Gastrocnemius medialis (tissue), 4 donors: Measurements from ENCODE around the gene TBX21. TPM values are rescaled to one million over a fixed set of nuclear protein-coding genes. Genes with fewer than 3 reads are reported as not detected.

Experiments used
- ATAC-seq, 2 donors: fragments of 150-250 bp; one replicate each; pipeline ENCODE4 v1.9.1; 2016
- DNase-seq, 2 donors: peaks; one replicate each; pipeline ENCODE4 v3.0.0-alpha.2; 2019
- H3K27ac ChIP-seq, 4 donors: fragments of 200-600 bp; sonication (generic); 1 replicate in 1 of 4; 2 replicates in 3 of 4; pipeline ENCODE4 v1.5.1; 2016 to 2018; ENCODE audit warnings: mild to moderate bottlenecking in 2 of 4, moderate library complexity in 1 of 4
- H3K27me3 ChIP-seq, 3 donors: fragments of 200-600 bp; sonication (generic) in 2 of 3; 1 replicate in 1 of 3; 2 replicates in 2 of 3; pipeline versions ENCODE4 v1.5.1 to v1.6.0; 2016 to 2019; ENCODE audit warnings: mild to moderate bottlenecking in 1 of 3, moderate library complexity in 1 of 3
- H3K36me3 ChIP-seq, 2 donors: fragments of 200-600 bp; sonication (generic) in 1 of 2; one replicate each; pipeline ENCODE4 v1.5.1; 2017 to 2018
- H3K4me1 ChIP-seq, 2 donors: fragments of 200-600 bp; sonication (generic) in 1 of 2; one replicate each; pipeline ENCODE4 v1.5.1; 2016 to 2017; ENCODE audit warnings: mild to moderate bottlenecking in 2 of 2
- H3K4me3 ChIP-seq, 4 donors: fragments of 200-600 bp; sonication (generic) in 3 of 4; 1 replicate in 1 of 4; 2 replicates in 3 of 4; pipeline ENCODE4 v1.5.1; 2016 to 2019; ENCODE audit warnings: mild to moderate bottlenecking in 2 of 4
- H3K9me3 ChIP-seq, 3 donors: fragments of 200-600 bp; sonication (generic) in 2 of 3; 1 replicate in 1 of 3; 2 replicates in 2 of 3; pipeline ENCODE4 v1.5.1; 2016 to 2019
- CTCF ChIP-seq, 5 experiments: fragments of 450-650 bp in 3 of 5; fragments of 200-600 bp in 2 of 5; sonication (generic) in 2 of 5; IDR thresholded peaks in 4 of 5; conservative IDR thresholded peaks in 1 of 5; 1 replicate in 4 of 5; 2 replicates in 1 of 5; pipeline ENCODE4 v1.5.1; 2016 to 2019; ENCODE audit warnings: antibody characterized with exemption in 5 of 5, mild to moderate bottlenecking in 3 of 5, moderate library complexity in 3 of 5
- POLR2A ChIP-seq, 2 donors: fragments of 450-650 bp; IDR thresholded peaks; one replicate each; pipeline ENCODE4 v1.6.1; 2017; ENCODE audit warnings: antibody characterized with exemption in 2 of 2, mild to moderate bottlenecking in 2 of 2, moderate library complexity in 2 of 2
- in situ Hi-C, 4 donors: fragments of 200-750 bp; cut with MboI; loops; one replicate each; pipeline versions ENCODE4 v1.15.0 to v1.8.0; 2017; ENCODE audit warnings: low sequenced_read_pairs in 4 of 4
- intact Hi-C: fragments of 100-400 bp; cut with DNase I; formaldehyde crosslinking; loops from one replicate; pipeline ENCODE4 v1.15.1; 2023; ENCODE audit warnings: low total_unique reads
- total RNA-seq, 4 donors: library from RNA; depleted of rRNA; stranded (reverse); fragments of >200 nt; gene quantifications; one replicate each; pipeline versions ENCODE4 v1.1.0 to v1.2.3, GENCODE V29; 2016

Gene TBX21
- total RNA-seq, 4 donors from 2014 or later = 0.98 to 3.3 TPM; not detected in 2

GRCh38 chr17:47724705-47725104 lies 8.3 kb upstream of the TBX21 start:
- no peak overlapping the region for H3K4me3 ChIP-seq
- no peak overlapping the region for H3K27ac ChIP-seq
- no peaks in the 10 kb centered on the region for H3K36me3 ChIP-seq
- ATAC-seq (no peak), DNase-seq (no peak)
- intact Hi-C loops = no loop called here
- peaks cover 41 to 55% (median 46%) of the 10 kb centered on the region in 3 donors for H3K27me3 ChIP-seq
- in situ Hi-C loops = no loop called here
- no peak for TF ChIP-seq CTCF (IDR thresholded peaks at IDR 0.05 in 4 of 5, conservative IDR thresholded peaks at IDR 0.05 in 1 of 5)
- no peak for TF ChIP-seq POLR2A (IDR thresholded peaks at IDR 0.05)
- no peaks in the 10 kb centered on the region for H3K9me3 ChIP-seq
- H3K4me1 ChIP-seq = peaks cover 0 to 7% of the 10 kb centered on the region in 2 donors

DNA sequence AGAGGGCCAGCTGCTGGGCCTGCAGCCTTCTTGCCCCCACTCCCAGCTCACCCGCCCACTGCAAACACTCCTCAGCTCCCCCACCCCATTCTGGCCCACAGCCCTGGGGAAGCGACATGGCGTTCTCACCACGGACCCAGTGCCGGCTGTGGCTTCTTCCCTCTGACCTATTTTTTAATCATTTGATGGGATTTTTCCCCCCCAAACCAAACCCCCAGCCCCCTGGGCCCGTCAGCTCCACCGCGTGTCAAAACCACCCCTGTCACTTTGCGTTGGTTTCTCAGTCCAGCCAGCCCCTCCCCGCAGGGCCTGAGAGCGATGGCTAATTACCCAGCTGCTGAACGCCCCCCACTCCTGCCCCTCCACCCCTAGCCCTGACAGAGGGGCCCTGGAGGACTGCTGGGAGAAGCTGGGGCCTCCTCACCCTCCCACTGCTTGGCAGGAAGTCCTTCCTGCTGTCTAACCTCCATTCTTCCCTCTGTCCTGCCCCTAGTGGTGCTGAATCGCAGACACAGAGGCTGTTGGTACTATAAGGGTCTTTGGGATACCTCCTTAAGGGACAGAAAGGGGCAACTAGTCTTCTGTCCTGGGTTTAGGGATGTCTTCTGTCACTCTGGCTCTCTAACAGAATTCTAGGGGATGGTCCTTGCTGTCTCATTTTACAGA lies 7.5 kb upstream of the TBX21 start:
- ATAC-seq (no peak), DNase-seq (no peak)
- no peak overlapping the region for H3K27ac ChIP-seq
- H3K4me3 ChIP-seq = no peak overlapping the region
- H3K9me3 ChIP-seq = no peaks in the 10 kb centered on the region
- peaks cover 0 to 7% of the 10 kb centered on the region in 2 donors for H3K4me1 ChIP-seq
- H3K27me3 ChIP-seq = peaks cover 32 to 46% (median 41%) of the 10 kb centered on the region in 3 donors
- no peaks in the 10 kb centered on the region for H3K36me3 ChIP-seq
- in situ Hi-C loops = no loop called here
- TF ChIP-seq POLR2A (IDR thresholded peaks at IDR 0.05) = no peak
- no peak for TF ChIP-seq CTCF (IDR thresholded peaks at IDR 0.05 in 4 of 5, conservative IDR thresholded peaks at IDR 0.05 in 1 of 5)
- intact Hi-C loops = no loop called here

- in situ Hi-C loops = no loop called here
Measured at GRCh38 chr17:47726796-47727703, 6.0 kb upstream of the TBX21 start.

GRCh38 chr17:47727704-47728036 lies 5.4 kb upstream of the TBX21 start:
- Histone ChIP-seq H3K4me3 (no peak overlapping the region), H3K36me3 (no peaks in the 10 kb centered on the region), H3K27ac (no peak overlapping the region), H3K4me1 (no peaks in the 10 kb centered on the region), H3K27me3 (peaks cover 30 to 48% (median 41%) of the 10 kb centered on the region in 3 donors), H3K9me3 (no peaks in the 10 kb centered on the region)
- DNase-seq (no peak), ATAC-seq (no peak)
- TF ChIP-seq CTCF (IDR thresholded peaks at IDR 0.05 in 4 of 5, conservative IDR thresholded peaks at IDR 0.05 in 1 of 5) (no peak), POLR2A (IDR thresholded peaks at IDR 0.05) (no peak)
- intact Hi-C loops (no loop called here), in situ Hi-C loops (no loop called here)

More at GRCh38 chr17:47726796-47727703, 6.0 kb upstream of the TBX21 start:
- DNase-seq (no peak), ATAC-seq (no peak)
- Histone ChIP-seq H3K36me3 (no peaks in the 10 kb centered on the region), H3K27me3 (peaks cover 30 to 46% (median 41%) of the 10 kb centered on the region in 3 donors), H3K27ac (no peak overlapping the region), H3K4me1 (no peaks in the 10 kb centered on the region), H3K4me3 (no peak overlapping the region), H3K9me3 (no peaks in the 10 kb centered on the region)
- intact Hi-C loops = no loop called here
- TF ChIP-seq POLR2A (IDR thresholded peaks at IDR 0.05) (no peak), CTCF (IDR thresholded peaks at IDR 0.05 in 4 of 5, conservative IDR thresholded peaks at IDR 0.05 in 1 of 5) (no peak)
